NT2/D1 (cell line): Measurements from ENCODE around the gene TARS3.
"Not testable (repeated sequence)": the region's sequence is repeated elsewhere in the genome, so short reads cannot be mapped to it uniquely, and the experiment has no call there.

Source experiments
- DNase-seq: peaks from one replicate; pipeline ENCODE4 v3.0.0-alpha.2; 2011; ENCODE audit warnings: low read depth, low spot score
- H3K27me3 ChIP-seq: 2 replicates; pipeline ENCODE4 v1.6.0; 2011; ENCODE audit warnings: mild to moderate bottlenecking; ENCODE audit not compliant: insufficient read length, insufficient read depth
- H3K36me3 ChIP-seq: 2 replicates; pipeline ENCODE4 v1.6.1; 2011; ENCODE audit warnings: mild to moderate bottlenecking, low read length, mixed read lengths; ENCODE audit not compliant: insufficient read depth, insufficient read length
- H3K4me1 ChIP-seq: 2 replicates; pipeline ENCODE4 v1.5.1; 2011; ENCODE audit not compliant: insufficient read depth, insufficient read length
- H3K4me3 ChIP-seq: 2 replicates; pipeline ENCODE4 v1.5.1; 2011; ENCODE audit warnings: low read depth; ENCODE audit not compliant: insufficient read length
- H3K9ac ChIP-seq: 2 replicates; pipeline ENCODE4 v1.6.0; 2011; ENCODE audit warnings: low read depth; ENCODE audit not compliant: insufficient read length
- H3K9me3 ChIP-seq: 2 replicates; pipeline ENCODE4 v1.5.1; 2011; ENCODE audit warnings: mild to moderate bottlenecking, low read length; ENCODE audit not compliant: insufficient read depth
- SUZ12 ChIP-seq: IDR thresholded peaks from 2 replicates; pipeline ENCODE4 v1.6.1; 2011; ENCODE audit not compliant: insufficient read length, insufficient read depth; ENCODE audit errors: extremely low read depth
- YY1 ChIP-seq: IDR thresholded peaks from 2 replicates; pipeline ENCODE4 v1.6.1; 2011; ENCODE audit not compliant: insufficient read length, insufficient read depth
- ZNF274 ChIP-seq: IDR thresholded peaks from 2 replicates; pipeline ENCODE4 v1.6.1; 2011; ENCODE audit warnings: mild to moderate bottlenecking, low read depth, low read length

Gene TARS3

DNA sequence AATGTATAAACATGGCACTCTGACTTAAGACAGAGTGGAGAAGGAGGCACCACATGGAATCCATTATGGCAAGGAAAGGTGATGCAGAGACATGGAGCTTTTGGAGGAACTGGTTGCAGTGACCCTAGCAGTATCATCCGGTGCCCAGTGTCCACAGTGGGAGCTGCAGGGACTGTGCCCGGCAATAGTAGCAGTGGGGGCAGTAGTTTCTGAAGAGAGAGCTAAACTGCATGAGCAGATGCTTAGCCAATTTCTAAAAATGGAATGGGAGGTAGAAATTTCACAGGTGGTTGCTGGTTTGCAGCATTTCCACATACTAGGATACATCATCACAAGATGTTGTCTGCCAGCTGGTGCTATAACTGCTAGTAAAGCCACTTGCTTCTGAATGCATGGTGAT, 64.3 kb downstream of the TARS3 start:
- Histone ChIP-seq H3K36me3 (peaks cover 33% of the 10 kb centered on the region), H3K9me3 (peaks cover 10% of the 10 kb centered on the region; the same call in 1 of the 2 replicates), H3K27me3 (no peaks in the 10 kb centered on the region), H3K9ac (no peak overlapping the region), H3K4me3 (no peak overlapping the region), H3K4me1 (no peaks in the 10 kb centered on the region)
- TF ChIP-seq SUZ12 (no peak), ZNF274 (no peak), YY1 (no peak)
- DNase-seq: no peak

DNA sequence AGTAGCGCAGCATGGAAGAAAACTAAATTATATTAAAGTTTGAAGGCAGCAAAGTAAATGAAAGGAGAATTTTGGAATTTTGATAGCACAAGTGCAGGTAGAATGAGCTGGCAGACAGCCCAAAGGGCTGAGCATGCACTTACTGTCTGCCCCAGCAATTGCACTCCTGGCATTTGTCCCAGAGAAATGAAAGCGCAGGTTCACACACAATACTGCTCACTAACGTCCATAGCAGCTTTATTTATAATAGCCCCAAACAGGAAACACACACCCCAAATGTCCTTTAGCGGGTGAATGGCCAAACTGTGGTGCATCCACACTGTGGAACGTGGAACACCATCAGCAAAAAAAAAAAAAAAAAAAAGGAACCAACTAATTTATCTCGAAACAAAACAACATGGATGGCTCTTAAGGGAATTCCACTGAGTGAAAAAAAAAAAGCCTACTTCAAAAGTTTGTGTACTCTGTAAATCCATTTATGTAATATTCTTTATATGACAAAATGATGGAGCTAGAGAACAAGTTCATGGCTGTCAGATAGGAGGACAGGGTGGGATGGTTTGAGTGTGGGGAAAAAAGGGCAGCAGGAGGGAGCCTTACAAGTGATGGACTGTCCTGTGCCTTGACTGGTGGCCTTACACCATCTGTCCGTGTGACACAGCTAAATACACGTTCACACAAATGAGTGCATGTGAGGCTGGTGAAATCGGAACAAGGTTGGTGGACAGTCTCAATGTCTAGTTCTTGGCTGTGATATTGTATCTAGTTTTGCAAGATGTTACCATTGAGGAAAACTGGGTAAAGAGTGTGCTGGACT, 66.1 kb downstream of the TARS3 start:
- Histone ChIP-seq H3K9me3 (peaks cover 23% of the 10 kb centered on the region; the same call in 1 of the 2 replicates), H3K9ac (no peak overlapping the region), H3K4me1 (no peaks in the 10 kb centered on the region), H3K4me3 (no peak overlapping the region), H3K36me3 (peaks cover 35% of the 10 kb centered on the region), H3K27me3 (no peaks in the 10 kb centered on the region)
- TF ChIP-seq ZNF274 (no peak), YY1 (no peak), SUZ12 (no peak)
- no peak for DNase-seq

DNA sequence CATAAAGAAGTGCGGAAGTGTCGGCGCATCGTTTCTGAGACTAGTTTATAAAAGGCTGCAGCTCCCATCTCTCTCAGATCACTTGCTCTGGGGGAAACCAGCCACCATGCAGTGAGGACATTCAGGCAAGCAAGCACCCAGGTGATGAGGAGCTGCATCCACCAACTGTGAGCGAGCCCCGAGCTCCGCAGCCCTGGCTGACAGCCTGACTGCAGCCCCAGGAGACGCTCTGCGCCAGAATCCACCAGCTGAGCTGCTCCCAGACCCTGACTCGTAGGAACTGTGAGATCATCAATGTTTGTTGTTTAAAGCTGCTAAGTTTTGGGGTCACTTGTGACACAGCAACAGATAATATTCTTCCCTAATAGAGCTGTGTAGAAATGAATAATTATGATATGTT, 67.1 kb downstream of the TARS3 start:
- no peak overlapping the region for H3K4me3 ChIP-seq
- TF ChIP-seq SUZ12 (no peak), YY1 (no peak), ZNF274 (no peak)
- no peaks in the 10 kb centered on the region for H3K4me1 ChIP-seq
- DNase-seq: no peak
- H3K9ac ChIP-seq: no peak overlapping the region
- H3K27me3 ChIP-seq: no peaks in the 10 kb centered on the region
- H3K9me3 ChIP-seq: peaks cover 28% of the 10 kb centered on the region; the same call in 1 of the 2 replicates
- H3K36me3 ChIP-seq: peaks cover 33% of the 10 kb centered on the region

DNA sequence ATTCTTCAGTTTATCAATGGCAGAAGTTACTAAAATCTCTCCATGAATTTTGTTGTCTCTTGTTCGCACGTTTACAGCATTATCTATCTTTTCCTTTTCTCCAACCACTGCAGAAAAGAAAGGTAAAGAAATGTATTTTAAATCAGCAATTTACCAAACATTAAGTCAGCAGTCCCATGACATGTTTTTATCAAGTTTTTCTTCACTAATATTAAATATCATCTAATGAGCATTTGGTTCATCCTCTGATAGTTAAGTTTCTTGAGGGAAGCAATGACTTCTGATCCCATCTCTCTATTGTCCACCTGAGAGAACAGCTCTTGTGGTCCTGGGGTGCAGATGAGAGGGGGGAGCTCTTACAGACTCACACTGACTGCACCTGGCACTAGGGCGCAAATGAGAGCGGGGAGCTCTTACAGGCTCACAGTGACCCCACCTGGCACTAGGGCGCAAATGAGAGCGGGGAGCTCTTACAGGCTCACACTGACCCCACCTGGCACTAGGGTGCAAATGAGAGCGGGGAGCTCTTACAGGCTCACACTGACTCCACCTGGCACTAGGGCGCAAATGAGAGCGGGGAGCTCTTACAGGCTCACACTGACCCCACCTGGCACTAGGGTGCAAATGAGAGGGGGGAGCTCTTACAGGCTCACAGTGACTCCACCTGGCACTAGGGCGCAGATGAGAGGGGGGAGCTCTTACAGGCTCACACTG, 69.5 kb downstream of the TARS3 start:
- not testable (repeated sequence) for H3K27me3 ChIP-seq, H3K9ac ChIP-seq, H3K4me1 ChIP-seq, DNase-seq, H3K4me3 ChIP-seq
- Histone ChIP-seq H3K9me3 (peaks cover 28% of the 10 kb centered on the region; the same call in 1 of the 2 replicates), H3K36me3 (peaks cover 28% of the 10 kb centered on the region)

DNA sequence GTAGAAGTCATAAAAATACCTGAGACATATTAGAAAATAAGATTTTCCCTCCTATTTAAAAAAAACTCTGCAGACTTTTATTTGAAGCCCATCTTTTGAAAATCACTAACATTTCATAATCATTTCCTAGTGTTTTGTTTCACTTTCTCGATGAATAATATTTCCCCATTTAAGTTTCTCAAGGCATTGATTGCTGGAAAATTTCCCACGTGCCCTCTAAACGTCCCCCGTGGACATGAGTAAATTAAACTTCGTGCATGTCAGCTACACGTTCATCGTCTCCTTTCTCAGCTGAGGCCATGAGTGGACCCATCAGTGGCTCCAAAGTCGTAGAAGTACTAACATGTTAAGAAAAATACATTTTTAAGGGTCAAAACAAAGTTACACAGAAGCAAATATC, 70.1 kb downstream of the TARS3 start:
- no peak for TF ChIP-seq ZNF274
- TF ChIP-seq YY1: no peak
- no peak for TF ChIP-seq SUZ12
- Histone ChIP-seq H3K4me1 (no peaks in the 10 kb centered on the region), H3K9me3 (peaks cover 28% of the 10 kb centered on the region; the same call in 1 of the 2 replicates), H3K36me3 (peaks cover 31% of the 10 kb centered on the region), H3K9ac (no peak overlapping the region), H3K27me3 (no peaks in the 10 kb centered on the region), H3K4me3 (no peak overlapping the region)
- DNase-seq: no peak

DNA sequence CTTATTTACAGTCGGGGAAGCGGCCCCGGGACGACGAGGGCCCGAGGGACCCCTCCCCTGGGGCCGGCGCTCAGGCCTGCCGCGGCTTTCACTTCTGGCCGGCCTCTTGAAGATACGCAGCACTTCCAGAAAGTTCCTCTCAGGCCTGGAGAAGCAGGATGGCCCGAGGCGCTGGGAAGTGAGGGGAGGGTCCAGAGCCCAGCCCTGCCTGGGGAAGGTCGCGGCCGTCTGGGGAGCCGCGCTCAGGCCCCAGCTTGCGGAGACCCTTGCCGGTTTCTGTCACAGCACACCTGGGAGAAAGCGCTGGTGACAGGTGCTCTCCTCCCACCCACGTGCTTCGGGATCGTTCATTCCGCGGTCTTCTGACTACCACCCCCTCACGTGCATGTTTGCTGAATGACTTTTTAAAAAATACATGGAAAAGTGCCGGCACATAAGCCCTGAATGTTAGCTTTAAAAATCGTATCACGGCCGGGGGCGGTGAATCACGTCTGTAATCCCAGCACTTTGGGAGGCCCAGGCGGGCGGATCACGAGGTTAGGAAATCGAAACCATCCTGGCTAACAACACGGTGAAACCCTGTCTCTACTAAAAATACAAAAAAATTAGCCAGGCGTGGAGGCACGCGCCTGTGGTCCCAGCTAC, 71.4 kb downstream of the TARS3 start:
- Histone ChIP-seq H3K27me3 (no peaks in the 10 kb centered on the region), H3K9ac (peak overlapping the region; percentile 94), H3K9me3 (peaks cover 28% of the 10 kb centered on the region; the same call in 1 of the 2 replicates), H3K36me3 (peaks cover 43% of the 10 kb centered on the region), H3K4me1 (no peaks in the 10 kb centered on the region), H3K4me3 (peak overlapping the region; percentile 87)
- DNase-seq: no peak
- TF ChIP-seq SUZ12: no peak
- TF ChIP-seq ZNF274: no peak
- TF ChIP-seq YY1: no peak
